ENCODE data around the gene ARHGEF19. TPM values are rescaled to one million over a fixed set of nuclear protein-coding genes. Genes with fewer than 3 reads are reported as not detected.
A peak's percentile ranks its signal among the peaks of the same experiment; 100 is the strongest.

Gene ARHGEF19
- total and polyA plus RNA-seq, 10 of the 15 experiments (the other 5 are each of a cell fraction or from before 2014, with no cell fraction given) = 0.15 to 2.9 (median 0.67) TPM; not detected in 1

- H3K36me3 ChIP-seq (ENCODE audit: control insufficient read depth in 2 of 2, insufficient read depth in 2 of 2, low read length in 1 of 2) = no peaks in the 10 kb centered on the region
- SMC1A ChIA-PET (ENCODE audit: uncharacterized antibody, unreplicated experiment) = interaction anchor here (1.2 kb wide), 1 partner anchor 83 kb away, joined by 4 read pairs; no protein-coding TSS in a partner anchor
- H4K20me1 ChIP-seq (ENCODE audit: control insufficient read depth, insufficient read depth) = no peaks in the 10 kb centered on the region
- H2AFZ ChIP-seq (ENCODE audit: control insufficient read depth, low read depth, low read length) = peak overlapping the region; percentile 23; the same call in 1 of the 2 replicates
- no peak overlapping the region for H3K27ac ChIP-seq (ENCODE audit: control insufficient read depth, insufficient read depth)
- no peaks in the 10 kb centered on the region; the same call in none of the 2 replicates for H3K4me1 ChIP-seq (ENCODE audit: control insufficient read depth, insufficient read depth, low read length)
- CTCF ChIA-PET = interaction anchor here (0.6 to 0.7 kb wide), 3 partner anchors 19 to 84 kb away, joined by 3 to 4 read pairs (median 3); no protein-coding TSS in a partner anchor
- ATAC-seq = peak; percentile 64
- in situ Hi-C loops (cut with MboI) = no loop called here
- H3K9me3 ChIP-seq (replicated peaks; ENCODE audit: control insufficient read depth, insufficient read depth, low read length) = no peaks in the 10 kb centered on the region
- H3K4me2 ChIP-seq (ENCODE audit: control insufficient read depth, insufficient read depth) = peak overlapping the region; percentile 25; the same call in 1 of the 2 replicates
- DNase-seq (ENCODE audit: low read depth, low spot score) = no peak
- RAD21 ChIA-PET (ENCODE audit: unreplicated experiment) = no interaction called here
- TF ChIP-seq EED (IDR thresholded peaks at IDR 0.05; ENCODE audit: low read depth) (peak; percentile 49; the same call in 1 of the 2 replicates), EGR1 (IDR thresholded peaks at IDR 0.05; ENCODE audit: borderline replicate concordance in 1 of 2, low read depth in 2 of 2, low read length in 2 of 2) (0 out of 3 replicates have a peak, but pooled peaks of 1 of the 2 experiments have one; percentile 29), ZBTB40 (IDR thresholded peaks at IDR 0.05; ENCODE audit: borderline replicate concordance) (no peak), ZSCAN29 (IDR thresholded peaks at IDR 0.05) (no peak), RUNX3 (IDR thresholded peaks at IDR 0.05; ENCODE audit: low read length) (peak; percentile 73), CBFB (IDR thresholded peaks at IDR 0.05; ENCODE audit: low read depth) (no peak), IKZF1 (conservative IDR thresholded peaks at IDR 0.05) (peak; percentile 43; the same call in 1 of the 2 replicates), TCF7 (IDR thresholded peaks at IDR 0.05; ENCODE audit: borderline replicate concordance) (peak; percentile 72)
- H3K79me2 ChIP-seq (ENCODE audit: control insufficient read depth, insufficient read depth, low read length) = no peaks in the 10 kb centered on the region
- POLR2A ChIA-PET = interaction anchor here (0.6 kb wide), 1 partner anchor 45 kb away, joined by 3 read pairs; no protein-coding TSS in a partner anchor
- no peaks in the 10 kb centered on the region for H3K27me3 ChIP-seq (replicated peaks in 1 of 2; ENCODE audit: control insufficient read depth in 2 of 2, insufficient read depth in 2 of 2, low read length in 1 of 2)
- no peak for FAIRE-seq
- BruUV-seq (replicated peaks) = no TSS peak
- H3K4me3 ChIP-seq = no peak overlapping the region; the same call in 1 of the 2 replicates
- intact Hi-C loops (cut with micrococcal nuclease; ENCODE audit: unreplicated experiment) = no loop called here
- no peak overlapping the region for H3K9ac ChIP-seq (ENCODE audit: control insufficient read depth, insufficient read depth, low read length)
- 26% methylated on average over 28 of the region's 32 CpGs for WGBS (ENCODE audit: insufficient coverage, insufficient replicate concordance, low lambda C conversion rate, missing lambda C conversion rate)
Measured at GRCh38 chr1:16162163-16162822, 50.2 kb downstream of the ARHGEF19 start.

Measured in GM12878 (cell line).